ENCODE measurements around the gene MED13.

GRCh38 chr17:62112229-62112628 lies 47.2 kb upstream of the MED13 start:
- TF ChIP-seq CTCF (IDR thresholded peaks at IDR 0.05) (no peak), ZFX (IDR thresholded peaks at IDR 0.05; ENCODE audit: borderline replicate concordance) (no peak)

All from 22Rv1 (cell line).